Measurements from ENCODE around the gene FAM204A.

Gene FAM204A

DNA sequence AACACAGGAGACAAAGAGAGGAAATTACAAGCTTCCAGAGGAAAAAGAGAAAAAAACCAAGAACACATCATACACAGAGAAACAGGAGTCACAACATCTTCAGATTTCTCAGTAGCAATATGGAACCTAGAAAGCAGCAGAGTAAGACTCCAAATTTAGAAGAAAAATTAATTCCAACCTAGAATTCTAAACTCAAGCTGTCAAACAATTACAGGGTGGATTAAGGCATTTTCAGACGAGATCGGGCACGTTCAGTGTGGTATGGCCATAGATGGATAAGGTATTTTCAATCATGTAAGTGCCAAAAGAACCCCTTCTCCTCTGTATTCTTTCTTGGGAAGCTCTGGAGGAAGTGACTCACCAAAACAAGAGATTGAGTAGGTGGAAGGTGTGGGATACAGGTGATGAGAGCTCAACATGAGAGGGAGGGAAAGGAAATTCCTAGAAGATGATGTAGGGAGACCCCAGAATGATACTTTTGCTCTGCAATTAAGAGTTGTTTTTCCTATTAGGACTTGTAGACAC is 51.6 kb downstream of the FAM204A start:
- no peak for DNase-seq (ENCODE audit: low read depth)
- H3K4me3 ChIP-seq (ENCODE audit: low read depth, low read length) = no peak overlapping the region
- TF ChIP-seq, protein P1, sequence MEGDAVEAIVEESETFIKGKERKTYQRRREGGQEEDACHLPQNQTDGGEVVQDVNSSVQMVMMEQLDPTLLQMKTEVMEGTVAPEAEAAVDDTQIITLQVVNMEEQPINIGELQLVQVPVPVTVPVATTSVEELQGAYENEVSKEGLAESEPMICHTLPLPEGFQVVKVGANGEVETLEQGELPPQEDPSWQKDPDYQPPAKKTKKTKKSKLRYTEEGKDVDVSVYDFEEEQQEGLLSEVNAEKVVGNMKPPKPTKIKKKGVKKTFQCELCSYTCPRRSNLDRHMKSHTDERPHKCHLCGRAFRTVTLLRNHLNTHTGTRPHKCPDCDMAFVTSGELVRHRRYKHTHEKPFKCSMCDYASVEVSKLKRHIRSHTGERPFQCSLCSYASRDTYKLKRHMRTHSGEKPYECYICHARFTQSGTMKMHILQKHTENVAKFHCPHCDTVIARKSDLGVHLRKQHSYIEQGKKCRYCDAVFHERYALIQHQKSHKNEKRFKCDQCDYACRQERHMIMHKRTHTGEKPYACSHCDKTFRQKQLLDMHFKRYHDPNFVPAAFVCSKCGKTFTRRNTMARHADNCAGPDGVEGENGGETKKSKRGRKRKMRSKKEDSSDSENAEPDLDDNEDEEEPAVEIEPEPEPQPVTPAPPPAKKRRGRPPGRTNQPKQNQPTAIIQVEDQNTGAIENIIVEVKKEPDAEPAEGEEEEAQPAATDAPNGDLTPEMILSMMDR (IDR thresholded peaks at IDR 0.05; ENCODE audit: control insufficient read depth, extremely low read depth, insufficient read depth) = no peak

DNA sequence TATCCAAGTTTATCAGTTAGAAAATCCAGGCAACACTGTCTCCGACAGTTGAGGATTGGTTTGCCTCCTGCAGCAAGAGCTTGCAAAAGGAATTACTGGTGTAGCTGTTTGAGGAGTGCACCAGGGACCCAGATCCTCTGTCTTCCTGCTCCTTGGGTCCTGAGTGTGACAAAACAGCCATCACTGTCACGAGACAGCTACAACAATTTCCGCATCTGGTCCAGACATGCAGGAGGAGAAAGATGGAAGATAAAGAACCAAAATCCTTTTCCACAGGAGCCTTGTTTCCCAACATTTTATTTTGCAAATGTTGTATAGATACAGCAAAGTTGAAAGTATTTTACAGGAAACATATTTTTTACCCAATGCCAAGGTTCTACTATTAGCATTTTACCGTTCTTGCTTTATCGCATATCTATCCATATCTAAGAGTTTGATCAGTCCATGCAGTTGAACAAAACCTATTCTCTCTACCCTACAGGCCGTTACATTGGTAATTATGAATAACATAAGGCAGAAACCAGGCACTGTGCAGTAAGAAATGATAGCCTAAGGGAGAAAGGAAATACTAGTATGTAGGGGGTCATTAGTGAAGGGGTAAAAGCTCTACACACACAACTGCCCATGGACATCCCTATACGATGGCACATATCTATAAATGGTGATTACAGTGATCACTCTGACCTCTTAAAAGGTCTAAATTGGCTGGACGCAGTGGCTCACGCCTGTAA is 54.9 kb downstream of the FAM204A start:
- H3K4me3 ChIP-seq (ENCODE audit: low read depth, low read length) = no peak overlapping the region
- no peak for DNase-seq (ENCODE audit: low read depth)
- TF ChIP-seq, protein P1 (IDR thresholded peaks at IDR 0.05; ENCODE audit: control insufficient read depth, extremely low read depth, insufficient read depth) = no peak

DNA sequence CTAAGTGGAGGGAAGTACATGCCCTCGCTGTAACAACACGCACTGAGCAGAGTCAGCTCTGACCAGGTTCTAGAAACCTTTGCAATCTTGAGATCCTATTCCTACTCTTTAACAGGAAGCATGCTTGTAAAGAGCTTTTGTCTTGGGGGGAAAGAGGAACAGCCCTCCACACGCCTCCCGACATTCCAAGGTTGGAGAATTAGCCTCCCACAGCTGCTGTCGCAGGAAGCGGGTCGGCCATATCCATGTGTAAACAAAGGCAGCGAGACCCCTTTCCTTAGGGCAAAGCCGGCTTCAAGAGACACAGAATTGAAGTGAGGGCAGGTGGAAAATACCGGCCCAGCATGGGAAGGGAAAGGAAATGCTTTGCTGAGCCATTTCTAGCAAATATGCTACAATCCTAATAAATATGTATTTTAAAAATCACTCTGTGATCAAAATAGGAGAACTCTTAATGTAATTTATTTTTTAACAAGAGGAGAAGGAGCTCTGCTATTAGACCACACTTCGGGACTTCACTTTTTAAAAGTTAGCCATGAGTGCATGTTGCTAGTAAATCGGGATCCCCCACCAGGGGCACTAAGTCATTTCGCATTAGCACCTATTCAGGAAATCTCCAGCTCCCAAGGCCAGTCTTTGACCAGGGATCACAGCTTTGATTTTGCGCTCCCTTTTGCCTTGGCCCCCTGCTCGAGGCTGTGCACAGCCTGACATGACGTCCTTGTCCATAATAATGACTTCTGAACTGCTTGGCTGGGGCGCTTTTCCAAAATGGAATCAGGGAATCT is 55.9 kb downstream of the FAM204A start:
- no peak overlapping the region for H3K4me3 ChIP-seq (ENCODE audit: low read depth, low read length)
- TF ChIP-seq, protein P1 (IDR thresholded peaks at IDR 0.05; ENCODE audit: control insufficient read depth, extremely low read depth, insufficient read depth) = no peak
- DNase-seq (ENCODE audit: low read depth) = no peak

DNA sequence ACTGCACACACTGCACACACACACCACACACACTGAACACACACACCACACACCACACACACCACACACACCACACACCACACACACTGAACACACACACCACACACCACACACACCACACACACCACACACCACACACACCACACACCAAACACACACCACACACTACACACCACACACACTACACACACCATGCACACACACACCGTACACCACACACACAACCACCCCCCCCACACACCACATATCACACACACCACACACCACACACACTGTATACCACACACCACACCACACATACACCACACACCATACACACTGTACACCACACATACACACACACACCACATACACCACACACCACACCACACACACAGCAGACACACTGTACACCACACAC is 59.5 kb downstream of the FAM204A start:
- TF ChIP-seq, protein P1 (IDR thresholded peaks at IDR 0.05; ENCODE audit: control insufficient read depth, extremely low read depth, insufficient read depth) = no peak
- no peak overlapping the region for H3K4me3 ChIP-seq (ENCODE audit: low read depth, low read length)
- no peak for DNase-seq (ENCODE audit: low read depth)

DNA sequence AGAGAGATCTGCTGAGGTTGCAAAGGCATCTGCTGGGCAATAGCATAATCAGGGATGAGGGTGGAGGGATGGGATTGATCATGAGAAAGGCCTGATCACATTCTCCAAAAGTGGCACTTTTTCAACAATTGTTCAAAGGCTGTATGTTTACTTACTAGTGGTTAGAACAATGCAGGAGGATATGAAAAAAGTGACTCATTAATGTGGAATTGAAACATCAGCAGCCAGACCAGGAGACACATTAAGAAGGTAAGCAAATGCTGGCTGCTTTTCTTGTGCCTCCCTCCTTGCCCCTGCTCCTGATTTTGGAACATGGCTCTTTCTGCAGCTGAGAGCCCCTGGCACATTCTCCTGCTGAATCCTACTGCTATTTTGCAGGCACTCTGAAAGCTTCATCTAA is 63.5 kb downstream of the FAM204A start:
- H3K4me3 ChIP-seq (ENCODE audit: low read depth, low read length) = no peak overlapping the region
- DNase-seq (ENCODE audit: low read depth) = no peak
- TF ChIP-seq, protein P1 (IDR thresholded peaks at IDR 0.05; ENCODE audit: control insufficient read depth, extremely low read depth, insufficient read depth) = no peak

DNA sequence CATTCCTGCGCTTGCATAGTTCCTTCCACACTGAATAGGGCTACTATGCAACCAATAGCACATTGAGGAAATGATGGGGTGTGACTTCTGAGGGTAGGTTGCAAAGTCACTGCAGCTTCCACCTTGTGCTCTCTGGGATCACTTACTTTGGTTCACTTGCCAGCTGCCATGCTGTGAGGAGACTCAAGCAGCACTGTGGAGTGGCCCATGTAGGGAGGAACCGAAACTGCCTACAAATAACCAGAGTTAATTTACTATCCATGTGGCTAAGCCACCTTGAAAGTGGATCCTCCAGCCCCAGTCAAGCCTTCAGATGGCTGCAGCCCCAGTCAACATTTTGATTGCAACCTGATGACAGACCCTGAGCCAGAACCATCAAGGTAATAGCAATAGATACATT is 64.3 kb downstream of the FAM204A start:
- TF ChIP-seq, protein P1 (IDR thresholded peaks at IDR 0.05; ENCODE audit: control insufficient read depth, extremely low read depth, insufficient read depth) = no peak
- H3K4me3 ChIP-seq (ENCODE audit: low read depth, low read length) = no peak overlapping the region
- no peak for DNase-seq (ENCODE audit: low read depth)

Data from LNCaP clone FGC (cell line).